COLO668 (cell line): Measurements from ENCODE around the gene UNC119.
A peak's percentile ranks its signal among the peaks of the same experiment; 100 is the strongest.

Experiments used
- DNase-seq: peaks from one replicate; lab custom pipeline; 2025; ENCODE audit not compliant: unreplicated experiment; lab: John Stamatoyannopoulos, UW

Gene UNC119

GRCh38 chr17:28573521-28573920 lies 21.1 kb upstream of the UNC119 start:
- DNase-seq: no peak

GRCh38 chr17:28573040-28573380 lies 20.6 kb upstream of the UNC119 start:
- no peak for DNase-seq

- DNase-seq: no peak
These were observed 20.0 kb upstream of the UNC119 start for GRCh38 chr17:28572259-28573039.

GRCh38 chr17:28571361-28572122 lies 19.1 kb upstream of the UNC119 start, which contains the start of gene PIGS:
PIGS (minus strand) TSS chr17:28571524; CDS start chr17:28571496, 28 bp downstream.
- peak; percentile 90 for DNase-seq

- DNase-seq: peak; percentile 42
These were observed 18.4 kb upstream of the UNC119 start for GRCh38 chr17:28570716-28571360.

- no peak for DNase-seq
These were observed 17.0 kb upstream of the UNC119 start for GRCh38 chr17:28569446-28569845.

- no peak for DNase-seq
These were observed 15.2 kb upstream of the UNC119 start for GRCh38 chr17:28567604-28568003.

- DNase-seq: no peak
These were observed 11.1 kb upstream of the UNC119 start for GRCh38 chr17:28563475-28563874.

- no peak for DNase-seq
These were observed 2.6 kb upstream of the UNC119 start for GRCh38 chr17:28555022-28555421.

- no peak for DNase-seq
These were observed 2.1 kb upstream of the UNC119 start for GRCh38 chr17:28554565-28554964.

GRCh38 chr17:28553000-28553505 lies 629 bp upstream of the UNC119 start:
- DNase-seq: no peak

GRCh38 chr17:28551421-28552175 lies 826 bp downstream of the UNC119 start:
- peak; percentile 8 for DNase-seq

GRCh38 chr17:28550858-28551257 lies 1.6 kb downstream of the UNC119 start:
- no peak for DNase-seq

GRCh38 chr17:28549236-28550132 lies 2.9 kb downstream of the UNC119 start:
- no peak for DNase-seq

GRCh38 chr17:28548417-28549130 lies 3.9 kb downstream of the UNC119 start:
- no peak for DNase-seq

- peak; percentile 54 for DNase-seq
These were observed 4.6 kb downstream of the UNC119 start for GRCh38 chr17:28547623-28548416.

GRCh38 chr17:28547096-28547622 lies 5.3 kb downstream of the UNC119 start:
- no peak for DNase-seq

- no peak for DNase-seq
These were observed 6.5 kb downstream of the UNC119 start for GRCh38 chr17:28545787-28546415.
